GM23338 (cell line): ENCODE measurements around the gene UGCG.

Experiments
- CREB1 ChIP-seq: fragments of 250-450 bp; sonication (Bioruptor Pico); IDR thresholded peaks from 2 replicates; pipeline ENCODE4 v1.5.0; 2020; ENCODE audit warnings: low read depth, mild to moderate bottlenecking, moderate library complexity
- EZH2 ChIP-seq: fragments of 200-600 bp; sonication (generic); IDR thresholded peaks from one replicate; pipeline ENCODE4 v1.8.0; 2017; ENCODE audit warnings: antibody characterized with exemption, mild to moderate bottlenecking, low read depth; ENCODE audit not compliant: unreplicated experiment
- EZH2phosphoT487 ChIP-seq: fragments of 200-600 bp; sonication (generic); IDR thresholded peaks from one replicate; pipeline ENCODE4 v1.8.1; 2018; ENCODE audit warnings: antibody characterized with exemption; ENCODE audit not compliant: unreplicated experiment
- JUNB ChIP-seq: IDR thresholded peaks from one replicate; pipeline ENCODE4 v1.6.1; 2016; ENCODE audit warnings: antibody characterized with exemption; ENCODE audit not compliant: unreplicated experiment
- NANOG ChIP-seq: IDR thresholded peaks from 2 replicates; pipeline ENCODE4 v1.6.1; 2016; ENCODE audit warnings: antibody characterized with exemption, borderline replicate concordance
- POLR2AphosphoS5 ChIP-seq: IDR thresholded peaks from 2 replicates; pipeline ENCODE4 v1.6.1; 2016; ENCODE audit warnings: antibody characterized with exemption, low read depth
- REST ChIP-seq: IDR thresholded peaks from one replicate; pipeline ENCODE4 v1.6.1; 2018; ENCODE audit warnings: antibody characterized with exemption; ENCODE audit not compliant: unreplicated experiment
- STAT1 ChIP-seq: IDR thresholded peaks from one replicate; pipeline ENCODE4 v1.6.1; 2016; ENCODE audit warnings: antibody characterized with exemption; ENCODE audit not compliant: unreplicated experiment
- ZNF114 ChIP-seq: fragments of 250-450 bp; sonication (Bioruptor Pico); IDR thresholded peaks from 2 replicates; pipeline ENCODE4 v1.5.0; 2020; ENCODE audit warnings: mild to moderate bottlenecking, moderate library complexity
- ZNF331 ChIP-seq: fragments of 250-450 bp; sonication (Bioruptor Pico); IDR thresholded peaks from 2 replicates; pipeline ENCODE4 v1.5.0; 2020; ENCODE audit warnings: low read depth, mild to moderate bottlenecking, moderate library complexity
- TF ChIP-seq, protein P1 (sequence below), 2 experiments: fragments of 200-600 bp in 1 of 2; sonication (generic) in 1 of 2; conservative IDR thresholded peaks; 2 replicates each; pipeline versions ENCODE4 v1.5.1 to v1.6.1; 2016 to 2017; ENCODE audit warnings: antibody characterized with exemption in 2 of 2, low read depth in 2 of 2, mild to moderate bottlenecking in 2 of 2, moderate library complexity in 1 of 2
- TF ChIP-seq, protein P2 (sequence below): IDR thresholded peaks from 2 replicates; pipeline ENCODE4 v1.6.1; 2016; ENCODE audit warnings: antibody characterized with exemption
- TF ChIP-seq, protein P3 (sequence below): fragments of 250-450 bp; sonication (Bioruptor Pico); IDR thresholded peaks from 2 replicates; pipeline ENCODE4 v1.5.0; 2020; ENCODE audit warnings: mild to moderate bottlenecking, moderate library complexity

DNA sequence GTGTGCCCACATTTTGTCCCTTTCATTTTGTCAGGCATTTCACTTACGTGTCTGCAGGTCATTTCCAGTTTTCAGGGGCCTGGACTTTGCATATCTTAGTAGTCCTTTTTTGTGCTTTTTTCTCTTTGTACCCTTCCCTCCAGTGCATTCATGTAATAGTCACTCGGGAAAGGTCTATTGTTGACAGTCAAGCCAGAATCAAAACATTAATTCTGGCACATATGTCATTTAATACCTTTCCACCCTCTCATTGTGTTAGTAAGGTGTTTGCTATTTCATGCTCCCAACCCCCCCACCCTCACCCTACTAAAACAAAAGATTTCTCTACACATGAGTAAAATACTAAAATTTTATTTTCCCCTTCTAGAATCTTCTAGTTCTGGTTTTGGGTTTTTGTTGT lies 42.7 kb downstream of the UGCG start:
- TF ChIP-seq, protein P1, sequence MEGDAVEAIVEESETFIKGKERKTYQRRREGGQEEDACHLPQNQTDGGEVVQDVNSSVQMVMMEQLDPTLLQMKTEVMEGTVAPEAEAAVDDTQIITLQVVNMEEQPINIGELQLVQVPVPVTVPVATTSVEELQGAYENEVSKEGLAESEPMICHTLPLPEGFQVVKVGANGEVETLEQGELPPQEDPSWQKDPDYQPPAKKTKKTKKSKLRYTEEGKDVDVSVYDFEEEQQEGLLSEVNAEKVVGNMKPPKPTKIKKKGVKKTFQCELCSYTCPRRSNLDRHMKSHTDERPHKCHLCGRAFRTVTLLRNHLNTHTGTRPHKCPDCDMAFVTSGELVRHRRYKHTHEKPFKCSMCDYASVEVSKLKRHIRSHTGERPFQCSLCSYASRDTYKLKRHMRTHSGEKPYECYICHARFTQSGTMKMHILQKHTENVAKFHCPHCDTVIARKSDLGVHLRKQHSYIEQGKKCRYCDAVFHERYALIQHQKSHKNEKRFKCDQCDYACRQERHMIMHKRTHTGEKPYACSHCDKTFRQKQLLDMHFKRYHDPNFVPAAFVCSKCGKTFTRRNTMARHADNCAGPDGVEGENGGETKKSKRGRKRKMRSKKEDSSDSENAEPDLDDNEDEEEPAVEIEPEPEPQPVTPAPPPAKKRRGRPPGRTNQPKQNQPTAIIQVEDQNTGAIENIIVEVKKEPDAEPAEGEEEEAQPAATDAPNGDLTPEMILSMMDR (conservative IDR thresholded peaks at IDR 0.05; ENCODE audit: low read depth in 2 of 2), result no peak
- TF ChIP-seq EZH2phosphoT487, result no peak
- TF ChIP-seq POLR2AphosphoS5, result no peak
- TF ChIP-seq REST, result no peak
- TF ChIP-seq, protein P2, sequence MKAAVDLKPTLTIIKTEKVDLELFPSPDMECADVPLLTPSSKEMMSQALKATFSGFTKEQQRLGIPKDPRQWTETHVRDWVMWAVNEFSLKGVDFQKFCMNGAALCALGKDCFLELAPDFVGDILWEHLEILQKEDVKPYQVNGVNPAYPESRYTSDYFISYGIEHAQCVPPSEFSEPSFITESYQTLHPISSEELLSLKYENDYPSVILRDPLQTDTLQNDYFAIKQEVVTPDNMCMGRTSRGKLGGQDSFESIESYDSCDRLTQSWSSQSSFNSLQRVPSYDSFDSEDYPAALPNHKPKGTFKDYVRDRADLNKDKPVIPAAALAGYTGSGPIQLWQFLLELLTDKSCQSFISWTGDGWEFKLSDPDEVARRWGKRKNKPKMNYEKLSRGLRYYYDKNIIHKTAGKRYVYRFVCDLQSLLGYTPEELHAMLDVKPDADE, result no peak
- no peak for TF ChIP-seq EZH2
- no peak for TF ChIP-seq JUNB
- no peak for TF ChIP-seq CREB1
- TF ChIP-seq ZNF114 (CRISPR knock-in tag), result no peak
- no peak for TF ChIP-seq NANOG
- TF ChIP-seq STAT1, result no peak
- TF ChIP-seq, protein P3, sequence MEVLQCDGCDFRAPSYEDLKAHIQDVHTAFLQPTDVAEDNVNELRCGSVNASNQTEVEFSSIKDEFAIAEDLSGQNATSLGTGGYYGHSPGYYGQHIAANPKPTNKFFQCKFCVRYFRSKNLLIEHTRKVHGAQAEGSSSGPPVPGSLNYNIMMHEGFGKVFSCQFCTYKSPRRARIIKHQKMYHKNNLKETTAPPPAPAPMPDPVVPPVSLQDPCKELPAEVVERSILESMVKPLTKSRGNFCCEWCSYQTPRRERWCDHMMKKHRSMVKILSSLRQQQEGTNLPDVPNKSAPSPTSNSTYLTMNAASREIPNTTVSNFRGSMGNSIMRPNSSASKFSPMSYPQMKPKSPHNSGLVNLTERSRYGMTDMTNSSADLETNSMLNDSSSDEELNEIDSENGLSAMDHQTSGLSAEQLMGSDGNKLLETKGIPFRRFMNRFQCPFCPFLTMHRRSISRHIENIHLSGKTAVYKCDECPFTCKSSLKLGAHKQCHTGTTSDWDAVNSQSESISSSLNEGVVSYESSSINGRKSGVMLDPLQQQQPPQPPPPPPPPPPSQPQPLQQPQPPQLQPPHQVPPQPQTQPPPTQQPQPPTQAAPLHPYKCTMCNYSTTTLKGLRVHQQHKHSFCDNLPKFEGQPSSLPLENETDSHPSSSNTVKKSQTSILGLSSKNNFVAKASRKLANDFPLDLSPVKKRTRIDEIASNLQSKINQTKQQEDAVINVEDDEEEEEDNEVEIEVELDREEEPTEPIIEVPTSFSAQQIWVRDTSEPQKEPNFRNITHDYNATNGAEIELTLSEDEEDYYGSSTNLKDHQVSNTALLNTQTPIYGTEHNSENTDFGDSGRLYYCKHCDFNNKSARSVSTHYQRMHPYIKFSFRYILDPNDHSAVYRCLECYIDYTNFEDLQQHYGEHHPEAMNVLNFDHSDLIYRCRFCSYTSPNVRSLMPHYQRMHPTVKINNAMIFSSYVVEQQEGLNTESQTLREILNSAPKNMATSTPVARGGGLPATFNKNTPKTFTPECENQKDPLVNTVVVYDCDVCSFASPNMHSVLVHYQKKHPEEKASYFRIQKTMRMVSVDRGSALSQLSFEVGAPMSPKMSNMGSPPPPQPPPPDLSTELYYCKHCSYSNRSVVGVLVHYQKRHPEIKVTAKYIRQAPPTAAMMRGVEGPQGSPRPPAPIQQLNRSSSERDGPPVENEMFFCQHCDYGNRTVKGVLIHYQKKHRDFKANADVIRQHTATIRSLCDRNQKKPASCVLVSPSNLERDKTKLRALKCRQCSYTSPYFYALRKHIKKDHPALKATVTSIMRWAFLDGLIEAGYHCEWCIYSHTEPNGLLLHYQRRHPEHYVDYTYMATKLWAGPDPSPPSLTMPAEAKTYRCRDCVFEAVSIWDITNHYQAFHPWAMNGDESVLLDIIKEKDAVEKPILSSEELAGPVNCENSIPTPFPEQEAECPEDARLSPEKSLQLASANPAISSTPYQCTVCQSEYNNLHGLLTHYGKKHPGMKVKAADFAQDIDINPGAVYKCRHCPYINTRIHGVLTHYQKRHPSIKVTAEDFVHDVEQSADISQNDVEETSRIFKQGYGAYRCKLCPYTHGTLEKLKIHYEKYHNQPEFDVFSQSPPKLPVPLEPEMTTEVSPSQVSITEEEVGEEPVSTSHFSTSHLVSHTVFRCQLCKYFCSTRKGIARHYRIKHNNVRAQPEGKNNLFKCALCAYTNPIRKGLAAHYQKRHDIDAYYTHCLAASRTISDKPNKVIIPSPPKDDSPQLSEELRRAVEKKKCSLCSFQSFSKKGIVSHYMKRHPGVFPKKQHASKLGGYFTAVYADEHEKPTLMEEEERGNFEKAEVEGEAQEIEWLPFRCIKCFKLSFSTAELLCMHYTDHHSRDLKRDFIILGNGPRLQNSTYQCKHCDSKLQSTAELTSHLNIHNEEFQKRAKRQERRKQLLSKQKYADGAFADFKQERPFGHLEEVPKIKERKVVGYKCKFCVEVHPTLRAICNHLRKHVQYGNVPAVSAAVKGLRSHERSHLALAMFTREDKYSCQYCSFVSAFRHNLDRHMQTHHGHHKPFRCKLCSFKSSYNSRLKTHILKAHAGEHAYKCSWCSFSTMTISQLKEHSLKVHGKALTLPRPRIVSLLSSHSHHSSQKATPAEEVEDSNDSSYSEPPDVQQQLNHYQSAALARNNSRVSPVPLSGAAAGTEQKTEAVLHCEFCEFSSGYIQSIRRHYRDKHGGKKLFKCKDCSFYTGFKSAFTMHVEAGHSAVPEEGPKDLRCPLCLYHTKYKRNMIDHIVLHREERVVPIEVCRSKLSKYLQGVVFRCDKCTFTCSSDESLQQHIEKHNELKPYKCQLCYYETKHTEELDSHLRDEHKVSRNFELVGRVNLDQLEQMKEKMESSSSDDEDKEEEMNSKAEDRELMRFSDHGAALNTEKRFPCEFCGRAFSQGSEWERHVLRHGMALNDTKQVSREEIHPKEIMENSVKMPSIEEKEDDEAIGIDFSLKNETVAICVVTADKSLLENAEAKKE (CRISPR knock-in tag), result no peak
- TF ChIP-seq ZNF331, result no peak
